Ovary (tissue), 9 donors: ENCODE measurements around the gene TCF25. TPM values are rescaled to one million over a fixed set of nuclear protein-coding genes. Genes with fewer than 3 reads are reported as not detected.
"Not testable (repeated sequence)": the region's sequence is repeated elsewhere in the genome, so short reads cannot be mapped to it uniquely, and the experiment has no call there.

Source experiments
- DNase-seq, 5 donors: peaks; one replicate each; pipeline ENCODE4 v3.0.0-alpha.2; 2019 to 2020
- H3K27ac ChIP-seq, 2 donors: fragments of 200-600 bp; one replicate each; pipeline versions ENCODE4 v1.5.1 to v1.8.0; 2019 to 2022
- H3K27me3 ChIP-seq: fragments of 200-600 bp; one replicate; pipeline ENCODE4 v1.8.0; 2022
- H3K36me3 ChIP-seq: fragments of 200-600 bp; sonication (generic); one replicate; pipeline ENCODE4 v1.5.1; 2019
- H3K4me1 ChIP-seq: one replicate; pipeline ENCODE4 v1.8.1; 2013; ENCODE audit warnings: mild to moderate bottlenecking, moderate library complexity; ENCODE audit not compliant: insufficient read depth
- H3K4me3 ChIP-seq: fragments of 200-600 bp; sonication (generic); one replicate; pipeline ENCODE4 v1.5.1; 2017
- H3K9me3 ChIP-seq, 2 donors: fragments of 200-600 bp in 1 of 2; sonication (generic) in 1 of 2; one replicate each; pipeline versions ENCODE4 v1.5.1 to v1.8.1; 2013 to 2019; ENCODE audit warnings: mild to moderate bottlenecking in 1 of 2, moderate library complexity in 1 of 2
- CTCF ChIP-seq, 3 donors: fragments of 450-650 bp in 2 of 3; fragments of 200-600 bp in 1 of 3; IDR thresholded peaks; one replicate each; pipeline versions ENCODE4 v1.5.1 to v1.8.0; 2016 to 2022; ENCODE audit warnings: antibody characterized with exemption in 3 of 3, mild to moderate bottlenecking in 1 of 3
- EP300 ChIP-seq: sonication (generic); formaldehyde crosslinking; IDR thresholded peaks from one replicate; pipeline ENCODE4 v1.6.1; 2017; ENCODE audit warnings: antibody characterized with exemption
- POLR2A ChIP-seq: fragments of 450-650 bp; IDR thresholded peaks from one replicate; pipeline ENCODE4 v1.6.1; 2017; ENCODE audit warnings: antibody characterized with exemption, mild to moderate bottlenecking, moderate library complexity
- WGBS, 3 donors: extraction: QIAGEN DNeasy Blood & Tissue Kit in 1 of 3; methylation state at CpG; one replicate each; pipeline versions ENCODE4 v1.1.5 to v1.1.7; 2013 to 2017; 5-methylcytosine and 5-hydroxymethylcytosine counted together
- intact Hi-C, 4 donors: fragments of 100-400 bp; cut with DNase I; formaldehyde crosslinking; loops; one replicate each; pipeline versions ENCODE4 v1.11.0 to v1.15.1; 2022 to 2023
- polyA plus RNA-seq, 2 donors: library from polyadenylated mRNA; stranded (reverse); fragments of 200-250 nt in 1 of 2; fragments of 350-450 nt in 1 of 2; fragmentation: Illumina TruSeq in 1 of 2; extraction: RNeasy Lipid Tissue Mini Kit (QIAGEN cat#74804) in 1 of 2; gene quantifications; one replicate each; pipeline ENCODE4 v1.2.3, GENCODE V29; 2013 to 2014
- total RNA-seq, 7 donors: library from RNA; depleted of rRNA in 2 of 7; stranded (reverse); fragments of >200 nt in 2 of 7; fragmentation: NEBNext Ultra II Directional in 3 of 7; extraction: Animal tissue kit (Norgen Biotek cat#: 25700) in 3 of 7; gene quantifications; one replicate each; pipeline versions ENCODE4 v1.1.0 to v1.2.4, GENCODE V29; 2016 to 2023
- donor health status: DM: no; HTN: no; CAD: no; lungs with moderate emphysema.
- donor health status: DM: no; HTN: no; CAD: no.
- donor health status: Bipolar disorder and iron deficiency.
- donor health status: DM: yes; HTN: yes; CAD: no.
- donor health status: DM: no; HTN: no; CAD: no.
- donor health status: DM: yes; HTN: yes; CAD: no.

Gene TCF25
- total and polyA plus RNA-seq, 9 donors: 122 to 210 (median 185) TPM

- intact Hi-C loops, H3K27me3 ChIP-seq, H3K27ac ChIP-seq, H3K36me3 ChIP-seq, H3K4me3 ChIP-seq, H3K9me3 ChIP-seq, DNase-seq, H3K4me1 ChIP-seq: not testable (repeated sequence)
- WGBS, 3 donors: 60 to 76% (median 67%) methylated on average over 15 of the region's 15 CpGs
Measured at GRCh38 chr16:89836484-89836883, 36.9 kb upstream of the TCF25 start.

GRCh38 chr16:89837014-89837546 is 36.3 kb upstream of the TCF25 start:
- H3K27ac ChIP-seq: no peak overlapping the region
- intact Hi-C loops: no loop called here
- DNase-seq: no peak
- no peaks in the 10 kb centered on the region for H3K9me3 ChIP-seq
- no peak overlapping the region for H3K4me3 ChIP-seq
- H3K27me3 ChIP-seq: no peaks in the 10 kb centered on the region
- H3K4me1 ChIP-seq: peaks cover 2% of the 10 kb centered on the region
- TF ChIP-seq POLR2A (no peak), CTCF (IDR thresholded peaks at IDR 0.05) (no peak), EP300 (no peak)
- 82 to 86% (median 86%) methylated on average over 17 of the region's 17 CpGs for WGBS, 3 donors
- H3K36me3 ChIP-seq: no peaks in the 10 kb centered on the region

- Histone ChIP-seq H3K36me3 (no peaks in the 10 kb centered on the region), H3K9me3 (no peaks in the 10 kb centered on the region), H3K27ac (no peak overlapping the region), H3K4me1 (peaks cover 2% of the 10 kb centered on the region), H3K4me3 (no peak overlapping the region), H3K27me3 (no peaks in the 10 kb centered on the region)
- no peak for DNase-seq
- intact Hi-C loops: no loop called here
- no peak for TF ChIP-seq CTCF (IDR thresholded peaks at IDR 0.05)
- no peak for TF ChIP-seq POLR2A
- TF ChIP-seq EP300: no peak
- WGBS, 3 donors: 88 to 90% (median 89%) methylated on average over 10 of the region's 10 CpGs
Measured at GRCh38 chr16:89841275-89841674, 32.1 kb upstream of the TCF25 start.

GRCh38 chr16:89842471-89843408 is 30.7 kb upstream of the TCF25 start:
- no peaks in the 10 kb centered on the region for H3K36me3 ChIP-seq
- no peaks in the 10 kb centered on the region for H3K27me3 ChIP-seq
- TF ChIP-seq CTCF (IDR thresholded peaks at IDR 0.05) (no peak), EP300 (no peak), POLR2A (no peak)
- WGBS, 3 donors: 72 to 76% (median 73%) methylated on average over 26 of the region's 26 CpGs
- no peaks in the 10 kb centered on the region for H3K4me1 ChIP-seq
- H3K9me3 ChIP-seq: no peaks in the 10 kb centered on the region
- no peak overlapping the region for H3K4me3 ChIP-seq
- DNase-seq: no peak
- intact Hi-C loops: no loop called here
- no peak overlapping the region for H3K27ac ChIP-seq
